Astrocyte (in vitro differentiated cells and primary cell): ENCODE results near the gene PRM3.

Experiments used
- CTCF ChIP-seq: IDR thresholded peaks from 2 replicates; pipeline ENCODE4 v1.5.1; 2011; ENCODE audit warnings: low read depth, mild to moderate bottlenecking, inconsistent platforms, low read length, moderate library complexity; ENCODE audit not compliant: insufficient read depth
- EZH2 ChIP-seq: IDR thresholded peaks from 2 replicates; pipeline ENCODE4 v1.6.1; 2012; ENCODE audit warnings: mild to moderate bottlenecking, low read length, inconsistent platforms; ENCODE audit not compliant: insufficient read depth

GRCh38 chr16:11314309-11314894, 41.0 kb upstream of the PRM3 start:
- TF ChIP-seq CTCF (no peak), EZH2 (no peak)
